Measurements from ENCODE around the gene HTRA3. TPM values are rescaled to one million over a fixed set of nuclear protein-coding genes. Genes with fewer than 3 reads are reported as not detected.
A peak's percentile ranks its signal among the peaks of the same experiment; 100 is the strongest.

HTRA3 gene
- total RNA-seq, 1 donor from 2014 or later = 20.3 TPM

- no peak for DNase-seq (ENCODE audit: low spot score)
These were observed 10.8 kb downstream of the HTRA3 start for GRCh38 chr4:8280158-8280875.

- no peak for DNase-seq (ENCODE audit: low spot score)
These were observed 11.4 kb downstream of the HTRA3 start for GRCh38 chr4:8280876-8281440.

GRCh38 chr4:8281519-8282133 is 12.1 kb downstream of the HTRA3 start:
- peak; percentile 76 for DNase-seq (ENCODE audit: low spot score)

- DNase-seq (ENCODE audit: low spot score) = no peak
These were observed 12.6 kb downstream of the HTRA3 start for GRCh38 chr4:8282134-8282641.

- no peak for DNase-seq (ENCODE audit: low spot score)
These were observed 13.2 kb downstream of the HTRA3 start for GRCh38 chr4:8282742-8283141.

- no peak for DNase-seq (ENCODE audit: low spot score)
These were observed 13.6 kb downstream of the HTRA3 start for GRCh38 chr4:8283161-8283560.

GRCh38 chr4:8283631-8284121 is 14.1 kb downstream of the HTRA3 start:
- DNase-seq (ENCODE audit: low spot score) = no peak

GRCh38 chr4:8284391-8284790 is 14.8 kb downstream of the HTRA3 start:
- no peak for DNase-seq (ENCODE audit: low spot score)

- DNase-seq (ENCODE audit: low spot score) = no peak
These were observed 15.8 kb downstream of the HTRA3 start for GRCh38 chr4:8285143-8285975.

GRCh38 chr4:8285976-8286718 is 16.6 kb downstream of the HTRA3 start:
- no peak for DNase-seq (ENCODE audit: low spot score)

- DNase-seq (ENCODE audit: low spot score) = no peak
These were observed 17.3 kb downstream of the HTRA3 start for GRCh38 chr4:8286719-8287342.

- DNase-seq (ENCODE audit: low spot score) = no peak
These were observed 18.1 kb downstream of the HTRA3 start for GRCh38 chr4:8287343-8288280.

GRCh38 chr4:8289151-8289750 is 19.7 kb downstream of the HTRA3 start:
- DNase-seq (ENCODE audit: low spot score) = no peak

GRCh38 chr4:8289956-8290700 is 20.6 kb downstream of the HTRA3 start:
- no peak for DNase-seq (ENCODE audit: low spot score)

GRCh38 chr4:8290701-8290970 is 21.1 kb downstream of the HTRA3 start:
- no peak for DNase-seq (ENCODE audit: low spot score)

- DNase-seq (ENCODE audit: low spot score) = no peak
These were observed 21.6 kb downstream of the HTRA3 start for GRCh38 chr4:8291036-8291682.

GRCh38 chr4:8291701-8292477 is 22.3 kb downstream of the HTRA3 start:
- no peak for DNase-seq (ENCODE audit: low spot score)

Measured in mucosa of gallbladder (tissue), 1 donor.